Lung (tissue), 12 donors: ENCODE results near the gene GSTT2B. TPM values are rescaled to one million over a fixed set of nuclear protein-coding genes. Genes with fewer than 3 reads are reported as not detected.
"Not testable (repeated sequence)": the region's sequence is repeated elsewhere in the genome, so short reads cannot be mapped to it uniquely, and the experiment has no call there.

Experiments
- ATAC-seq: fragments of 200-7000 bp; cut with Tn5 transposase; one replicate; pipeline ENCODE4 v1.9.1; 2020; ENCODE audit warnings: moderate number of reproducible peaks; ENCODE audit not compliant: insufficient read depth, low FRiP score
- DNase-seq, 3 donors: peaks; one replicate each; pipeline ENCODE4 v3.0.0-alpha.2; 2013 to 2017
- H3K27ac ChIP-seq, 2 donors: one replicate each; pipeline ENCODE4 v1.5.1; 2013; ENCODE audit warnings: mild to moderate bottlenecking in 2 of 2, moderate library complexity in 2 of 2, control low read depth in 1 of 2, inconsistent platforms in 1 of 2, low read depth in 1 of 2, low read length in 1 of 2
- H3K27me3 ChIP-seq, 3 donors: one replicate each; pipeline ENCODE4 v1.5.1; 2013; ENCODE audit warnings: low read length in 2 of 3; ENCODE audit not compliant: control insufficient read depth in 3 of 3, insufficient read depth in 3 of 3
- H3K36me3 ChIP-seq, 4 donors: one replicate each; pipeline ENCODE4 v1.5.1; 2013; ENCODE audit warnings: low read length in 4 of 4, mild to moderate bottlenecking in 1 of 4, moderate library complexity in 1 of 4; ENCODE audit not compliant: control insufficient read depth in 4 of 4, insufficient read depth in 4 of 4
- H3K4me1 ChIP-seq, 5 donors: one replicate each; pipeline ENCODE4 v1.5.1; 2013; ENCODE audit warnings: low read length in 5 of 5, mild to moderate bottlenecking in 2 of 5, moderate library complexity in 1 of 5; ENCODE audit not compliant: control insufficient read depth in 5 of 5, insufficient read depth in 5 of 5
- H3K4me3 ChIP-seq: one replicate; pipeline ENCODE4 v1.5.1; 2013; ENCODE audit warnings: mild to moderate bottlenecking, control low read depth, moderate library complexity
- H3K9ac ChIP-seq, 2 donors: one replicate each; pipeline ENCODE4 v1.5.1; 2013; ENCODE audit warnings: low read length in 2 of 2, control low read depth in 1 of 2; ENCODE audit not compliant: insufficient read depth in 1 of 2
- H3K9me3 ChIP-seq, 4 donors: one replicate each; pipeline ENCODE4 v1.5.1; 2013; ENCODE audit warnings: low read length in 3 of 4, mild to moderate bottlenecking in 1 of 4, moderate library complexity in 1 of 4; ENCODE audit not compliant: control insufficient read depth in 4 of 4, insufficient read depth in 3 of 4
- WGBS, 2 donors: extraction: QIAGEN DNeasy Blood & Tissue Kit; methylation state at CpG; one replicate each; pipeline ENCODE4 v1.1.7; 2013; 5-methylcytosine and 5-hydroxymethylcytosine counted together
- polyA plus RNA-seq, 2 donors: library from polyadenylated mRNA; stranded (reverse); fragments of 200-250 nt; gene quantifications; one replicate each; pipeline ENCODE4 v1.2.1, GENCODE V29; 2013
- total RNA-seq, 2 donors: library from RNA; depleted of rRNA in 1 of 2; stranded (reverse); fragments of >200 nt in 1 of 2; gene quantifications; one replicate each; pipeline ENCODE4 v1.2.1, GENCODE V29; 2014 to 2021
- TF ChIP-seq, protein P1 (sequence below): IDR thresholded peaks from 2 replicates; pipeline ENCODE4 v1.5.1; 2012; ENCODE audit warnings: mild to moderate bottlenecking; ENCODE audit errors: control extremely low read depth, extremely low read depth
- donor health status: control.
- donor health status: control.
- donor health status: Bipolar disorder and iron deficiency.
- donor health status: healthy.
- donor health status: DM: yes; HTN: yes; CAD: no.

GSTT2B gene
- total and polyA plus RNA-seq, 4 donors, result 2.0 to 22.9 (median 15.6) TPM

DNA sequence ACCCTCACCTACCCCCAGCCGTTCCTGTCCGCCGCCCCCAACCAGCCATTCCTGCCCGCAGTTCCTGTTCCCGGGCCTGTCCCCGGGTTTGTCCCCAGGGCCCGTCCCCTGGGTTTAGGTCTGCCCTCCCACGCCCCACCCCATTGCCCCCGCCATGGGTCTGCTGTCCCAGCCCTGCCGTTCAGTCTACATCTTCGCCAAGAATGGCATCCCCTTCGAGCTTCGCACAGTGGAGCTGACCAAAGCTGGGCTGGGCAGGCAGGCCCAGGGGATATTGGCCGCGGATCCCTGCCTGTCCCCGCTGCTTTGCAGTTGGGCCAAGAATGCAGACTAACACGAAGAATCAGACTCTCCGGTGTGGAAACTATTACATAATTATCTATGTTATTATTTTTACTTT is 11.2 kb downstream of the GSTT2B start:
- 86 to 91% methylated on average over 17 to 18 of the region's 18 CpGs for WGBS, 2 donors
- H3K27me3 ChIP-seq, H3K4me1 ChIP-seq, H3K9ac ChIP-seq, DNase-seq, H3K9me3 ChIP-seq, H3K4me3 ChIP-seq, ATAC-seq, H3K27ac ChIP-seq, H3K36me3 ChIP-seq: not testable (repeated sequence)

DNA sequence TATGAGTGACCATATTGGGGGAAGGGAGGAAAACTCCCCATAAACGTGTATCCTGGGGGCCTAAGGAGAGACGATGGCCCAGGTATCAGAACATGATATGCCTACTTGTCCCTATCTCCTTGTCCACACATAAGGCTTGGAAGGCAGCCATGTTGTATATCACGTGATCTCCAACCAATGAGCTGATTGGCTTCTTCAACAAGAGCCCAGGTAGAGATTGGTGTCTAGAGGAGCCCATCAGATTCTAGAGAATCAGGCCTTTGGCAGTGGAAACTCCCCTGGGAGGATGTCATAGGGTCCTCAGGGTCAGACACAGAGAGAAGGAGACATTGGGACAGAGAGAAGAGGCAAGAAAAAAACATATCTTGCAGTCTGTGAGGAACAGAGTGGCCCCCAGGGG is 13.6 kb downstream of the GSTT2B start:
- WGBS, 2 donors, result 0 to 70% methylated on average over 1 to 3 of the region's 3 CpGs
- H3K27me3 ChIP-seq, result not testable (repeated sequence)

DNA sequence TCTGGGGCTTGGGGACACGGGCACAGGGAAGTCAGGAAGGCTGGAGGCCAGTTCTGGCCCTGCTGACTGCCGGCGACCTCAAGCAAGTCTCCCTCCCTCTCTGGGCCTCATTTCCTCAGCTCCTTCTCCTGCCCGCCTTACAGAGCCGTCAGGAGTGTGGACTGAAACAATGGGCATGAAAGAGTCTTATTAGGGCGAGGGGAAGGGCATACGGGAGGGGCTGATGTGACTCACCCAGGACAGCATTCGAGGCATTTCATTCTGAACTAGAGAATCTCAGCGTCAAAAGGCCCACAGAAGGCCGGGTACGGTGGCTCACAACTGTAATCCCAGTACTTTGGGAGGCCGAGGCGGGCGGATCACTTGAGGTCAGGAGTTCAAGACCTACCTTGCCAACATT is 20.8 kb downstream of the GSTT2B start:
- not testable (repeated sequence) for H3K36me3 ChIP-seq, ATAC-seq, H3K4me1 ChIP-seq, DNase-seq, H3K4me3 ChIP-seq, H3K27ac ChIP-seq, H3K27me3 ChIP-seq, H3K9ac ChIP-seq, H3K9me3 ChIP-seq
- 90% methylated on average over 2 of the region's 14 CpGs; no CpG with 5 or more reads in 1 of the 2 donors for WGBS, 2 donors

More for the DNA sequence above, 13.6 kb downstream of the GSTT2B start:
- not testable (repeated sequence) for H3K36me3 ChIP-seq, ATAC-seq, H3K27ac ChIP-seq, H3K9me3 ChIP-seq, H3K9ac ChIP-seq, DNase-seq, H3K4me3 ChIP-seq, H3K4me1 ChIP-seq

DNA sequence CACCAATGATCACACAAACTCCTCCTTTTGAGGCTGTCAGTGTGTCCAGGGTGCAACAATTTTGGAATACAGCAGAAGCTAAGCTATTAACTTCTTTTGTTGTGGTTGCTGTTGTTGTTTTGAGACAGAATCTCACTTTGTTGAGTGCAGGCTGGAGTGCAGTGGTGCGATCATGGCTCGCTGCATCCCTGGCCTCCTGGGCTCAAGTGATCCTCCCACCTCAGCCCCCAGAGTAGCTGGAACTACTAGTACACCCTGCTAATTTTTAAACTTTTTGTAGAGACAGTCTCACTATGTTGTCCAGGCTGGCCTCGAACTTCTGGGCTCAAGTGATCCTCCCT is 22.0 kb downstream of the GSTT2B start:
- Histone ChIP-seq H3K36me3 (no peaks in the 10 kb centered on the region), H3K9me3 (no peaks in the 10 kb centered on the region), H3K9ac (no peak overlapping the region), H3K27me3 (no peaks in the 10 kb centered on the region), H3K4me1 (no peaks in the 10 kb centered on the region), H3K4me3 (no peak overlapping the region), H3K27ac (peak overlapping the region in 1 of 2 donors; percentile 67)
- ATAC-seq (no peak), DNase-seq (no peak)
- WGBS, 2 donors, result 58 to 96% methylated on average over 3 of the region's 3 CpGs
- TF ChIP-seq, protein P1, sequence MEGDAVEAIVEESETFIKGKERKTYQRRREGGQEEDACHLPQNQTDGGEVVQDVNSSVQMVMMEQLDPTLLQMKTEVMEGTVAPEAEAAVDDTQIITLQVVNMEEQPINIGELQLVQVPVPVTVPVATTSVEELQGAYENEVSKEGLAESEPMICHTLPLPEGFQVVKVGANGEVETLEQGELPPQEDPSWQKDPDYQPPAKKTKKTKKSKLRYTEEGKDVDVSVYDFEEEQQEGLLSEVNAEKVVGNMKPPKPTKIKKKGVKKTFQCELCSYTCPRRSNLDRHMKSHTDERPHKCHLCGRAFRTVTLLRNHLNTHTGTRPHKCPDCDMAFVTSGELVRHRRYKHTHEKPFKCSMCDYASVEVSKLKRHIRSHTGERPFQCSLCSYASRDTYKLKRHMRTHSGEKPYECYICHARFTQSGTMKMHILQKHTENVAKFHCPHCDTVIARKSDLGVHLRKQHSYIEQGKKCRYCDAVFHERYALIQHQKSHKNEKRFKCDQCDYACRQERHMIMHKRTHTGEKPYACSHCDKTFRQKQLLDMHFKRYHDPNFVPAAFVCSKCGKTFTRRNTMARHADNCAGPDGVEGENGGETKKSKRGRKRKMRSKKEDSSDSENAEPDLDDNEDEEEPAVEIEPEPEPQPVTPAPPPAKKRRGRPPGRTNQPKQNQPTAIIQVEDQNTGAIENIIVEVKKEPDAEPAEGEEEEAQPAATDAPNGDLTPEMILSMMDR, result no peak

DNA sequence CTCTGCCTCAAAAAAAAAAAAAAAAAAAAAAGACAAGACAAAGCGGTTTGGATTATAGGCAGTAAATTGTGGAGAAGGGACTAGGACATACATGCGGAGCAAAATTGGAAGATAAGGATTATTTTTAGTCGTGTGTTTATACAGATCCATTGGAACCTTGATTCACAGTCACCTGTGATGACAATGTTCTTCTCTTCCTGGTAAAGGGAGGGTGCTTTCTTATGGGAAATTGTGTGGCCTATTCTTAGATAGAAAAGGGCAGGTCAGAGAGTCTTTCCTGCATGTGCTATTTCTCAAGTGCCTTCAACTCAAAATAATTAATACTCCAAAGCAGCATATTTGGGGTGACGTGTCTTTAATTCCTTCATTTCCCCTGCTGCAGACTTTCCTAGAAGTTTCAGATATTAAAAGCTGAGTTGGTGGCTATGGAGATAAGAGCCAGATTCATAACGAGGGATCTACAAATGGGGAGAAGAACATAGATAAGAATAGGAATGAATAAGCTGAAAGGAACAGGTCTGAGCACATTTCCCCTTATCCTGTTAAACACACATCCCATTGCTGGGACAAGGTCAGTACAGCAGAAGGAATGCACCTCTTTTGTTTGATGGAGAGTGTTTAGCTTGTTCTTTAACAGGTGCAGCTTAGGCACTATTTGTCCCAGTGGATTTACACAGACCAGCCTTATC is 22.5 kb downstream of the GSTT2B start:
- peak; percentile 58 for ATAC-seq
- WGBS, 2 donors, result 62 to 80% methylated on average over 5 of the region's 5 CpGs
- H3K4me1 ChIP-seq, result no peaks in the 10 kb centered on the region

More for the DNA sequence above, 22.5 kb downstream of the GSTT2B start:
- Histone ChIP-seq H3K27me3 (no peaks in the 10 kb centered on the region), H3K27ac (peak overlapping the region in 1 of 2 donors; percentile 67), H3K9ac (no peak overlapping the region), H3K9me3 (no peaks in the 10 kb centered on the region), H3K36me3 (no peaks in the 10 kb centered on the region), H3K4me3 (no peak overlapping the region)
- TF ChIP-seq, protein P1, result no peak
- peak in 2 of 3 donors; percentile 18 to 50 for DNase-seq
